Stimulated activated CD4-positive, alpha-beta T cell treated with anti-CD3 and anti-CD28 coated beads, TNF-alpha, amount 100 ng/mL, for 1 hour (primary cell): ENCODE results near the gene NBEAL1.
"Not testable (repeated sequence)": the region's sequence is repeated elsewhere in the genome, so short reads cannot be mapped to it uniquely, and the experiment has no call there.

ENCODE experiments used
- DNase-seq, 3 donors: peaks; one replicate each; pipeline ENCODE4 v3.0.0-alpha.2; 2020; ENCODE audit warnings: low read depth in 3 of 3, low spot score in 1 of 3

NBEAL1 gene

DNA sequence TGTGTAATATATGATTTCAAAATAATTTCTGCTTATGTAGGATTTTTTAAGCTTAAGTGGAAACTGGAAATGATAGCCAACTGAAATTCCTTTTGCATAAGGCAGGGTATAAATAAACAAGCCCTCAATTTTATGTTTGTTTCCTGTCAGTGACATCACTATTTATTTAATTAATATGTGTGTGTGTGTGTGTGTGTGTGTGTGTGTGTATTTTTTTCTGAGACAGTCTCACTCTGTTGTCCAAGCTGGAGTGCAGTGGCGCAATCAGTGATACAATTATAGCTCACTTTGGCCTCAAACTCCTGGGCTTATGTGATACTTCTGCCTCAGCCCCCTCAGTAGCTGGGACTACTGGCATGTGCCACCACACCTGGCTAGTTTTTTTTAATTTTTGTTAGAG lies 194.9 kb downstream of the NBEAL1 start:
- no peak for DNase-seq

- peak in 1 of 3 donors; percentile 5 for DNase-seq
These were observed 210.9 kb downstream of the NBEAL1 start for GRCh38 chr2:203225423-203226039.

DNA sequence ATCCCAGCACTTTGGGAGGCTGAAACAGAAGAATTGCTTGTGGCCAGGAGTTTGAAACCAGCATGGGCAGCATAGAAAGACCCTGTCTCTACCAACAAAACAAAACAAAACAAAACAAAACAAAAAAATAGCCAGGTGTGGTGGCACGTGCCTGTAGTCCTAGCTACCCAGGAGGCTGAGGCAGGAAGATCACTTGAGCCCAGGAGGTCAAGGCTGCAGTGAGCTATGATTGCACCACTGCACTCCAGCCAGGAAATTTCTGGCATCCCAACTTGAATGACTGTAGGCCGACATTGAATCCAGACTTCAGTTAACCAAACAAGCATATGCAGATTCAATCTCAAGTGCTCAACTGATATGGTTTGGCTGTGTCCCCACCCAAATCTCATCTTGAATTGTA lies 215.0 kb downstream of the NBEAL1 start:
- not testable (repeated sequence) for DNase-seq

DNA sequence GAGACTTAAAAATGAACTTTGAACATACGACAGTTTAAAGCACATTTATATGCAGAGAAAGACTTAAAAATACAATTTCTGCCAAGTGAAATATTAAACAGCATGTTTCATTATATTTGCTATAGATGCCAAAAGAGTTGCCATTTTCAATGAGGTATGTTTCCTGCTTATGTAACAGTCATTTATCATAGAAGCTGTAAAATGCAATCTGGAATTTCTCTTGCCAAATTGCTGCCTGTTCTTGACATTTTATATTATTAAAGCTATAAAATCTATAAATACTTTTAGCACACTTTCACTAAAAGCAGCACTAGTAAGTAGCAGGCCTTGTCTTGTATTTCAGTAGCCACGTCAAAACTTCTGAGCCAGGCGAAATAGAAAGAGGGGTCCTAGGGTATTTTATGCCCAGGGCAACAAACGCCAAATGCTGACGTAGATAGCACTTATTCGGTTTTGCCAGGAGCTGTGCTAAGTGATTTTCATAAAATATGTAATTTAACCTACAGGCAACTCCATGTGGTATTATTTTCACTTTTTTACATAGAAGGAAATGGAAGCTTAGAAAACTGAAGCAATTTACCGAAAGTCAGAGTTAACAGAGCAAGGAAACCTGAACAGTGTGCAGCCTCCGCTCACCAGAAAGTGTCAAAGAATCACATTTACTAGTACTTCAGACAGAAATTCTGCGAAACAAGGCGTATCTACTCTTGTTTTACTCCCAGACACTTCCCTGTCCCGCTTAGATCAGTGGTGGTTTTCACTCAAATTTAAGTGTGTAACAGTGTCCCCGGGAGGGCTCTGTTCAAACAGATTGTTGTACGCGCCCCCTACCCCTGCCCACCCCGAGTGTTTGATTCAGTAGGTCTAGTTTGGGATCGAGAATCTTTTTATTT lies 222.9 kb downstream of the NBEAL1 start:
- DNase-seq = no peak

DNA sequence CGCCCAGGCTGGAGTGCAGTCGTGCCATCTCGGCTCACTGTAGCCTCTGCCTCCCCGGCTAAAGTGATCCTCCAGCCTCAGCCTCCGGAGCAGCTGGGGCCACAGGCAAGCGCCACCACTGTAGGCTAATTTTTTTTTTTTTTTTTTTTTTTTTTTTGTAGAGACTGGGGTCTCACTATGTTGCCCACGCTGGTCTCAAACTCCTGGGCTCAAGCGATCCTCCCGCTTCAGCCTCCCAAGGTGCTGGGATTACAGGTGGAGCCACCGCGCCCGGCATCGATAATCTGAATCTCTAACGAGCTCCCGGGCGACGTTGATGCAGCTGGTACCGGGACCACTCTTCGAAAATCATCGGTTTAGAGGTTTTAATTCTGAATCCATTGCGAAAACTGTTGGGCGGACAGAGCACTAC lies 223.6 kb downstream of the NBEAL1 start:
- DNase-seq = no peak

- peak; percentile 92 to 95 (median 93) for DNase-seq
These were observed 224.2 kb downstream of the NBEAL1 start, which contains the start of gene CYP20A1 for GRCh38 chr2:203238704-203239526. Gene CYP20A1 (plus strand): TSS chr2:203239018. CDS start chr2:203239063, 45 bp downstream.

- no peak for DNase-seq
These were observed 225.8 kb downstream of the NBEAL1 start for GRCh38 chr2:203240491-203240890.

DNA sequence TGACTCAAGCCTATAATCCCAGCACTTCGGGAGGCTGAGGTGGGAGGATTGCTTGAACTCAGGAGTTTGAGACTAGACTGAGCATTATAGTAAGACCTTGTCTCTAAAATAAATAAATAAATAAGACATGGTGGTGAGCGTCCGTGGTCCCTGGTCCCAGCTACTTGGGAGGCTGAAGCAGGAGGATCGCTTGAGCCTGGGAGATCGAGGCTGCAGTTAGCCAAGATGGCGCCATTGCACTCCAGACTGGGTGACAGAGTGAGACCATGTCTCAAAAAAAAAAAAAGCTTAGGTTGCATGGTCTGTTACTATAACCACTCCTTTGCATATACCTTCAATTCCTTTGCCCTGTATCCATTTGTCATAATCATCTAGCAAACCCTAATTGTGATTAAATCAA lies 227.8 kb downstream of the NBEAL1 start:
- DNase-seq = no peak

GRCh38 chr2:203246646-203247045 lies 232.0 kb downstream of the NBEAL1 start:
- no peak for DNase-seq

DNA sequence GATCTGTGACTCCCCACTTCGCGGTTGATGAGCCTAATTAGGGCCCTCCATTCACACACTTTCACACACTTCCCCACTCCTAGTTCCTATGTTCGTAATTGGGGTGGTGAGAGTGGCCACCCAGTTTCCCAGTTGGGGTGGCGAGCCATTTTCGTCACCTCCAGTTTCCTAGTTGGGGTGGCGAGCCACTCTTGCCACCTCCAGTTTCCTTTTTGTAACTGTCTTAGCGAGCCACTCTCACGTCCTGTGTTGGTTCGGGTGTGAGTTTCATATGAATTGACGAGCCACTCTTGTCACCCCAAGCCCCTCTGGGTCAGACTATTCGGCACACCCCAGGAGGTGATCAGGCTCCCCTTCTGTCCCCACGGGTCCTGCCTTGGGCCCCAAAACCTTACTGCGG lies 238.1 kb downstream of the NBEAL1 start:
- no peak for DNase-seq

- not testable (repeated sequence) for DNase-seq
These were observed 238.9 kb downstream of the NBEAL1 start for GRCh38 chr2:203253422-203254095.

DNA sequence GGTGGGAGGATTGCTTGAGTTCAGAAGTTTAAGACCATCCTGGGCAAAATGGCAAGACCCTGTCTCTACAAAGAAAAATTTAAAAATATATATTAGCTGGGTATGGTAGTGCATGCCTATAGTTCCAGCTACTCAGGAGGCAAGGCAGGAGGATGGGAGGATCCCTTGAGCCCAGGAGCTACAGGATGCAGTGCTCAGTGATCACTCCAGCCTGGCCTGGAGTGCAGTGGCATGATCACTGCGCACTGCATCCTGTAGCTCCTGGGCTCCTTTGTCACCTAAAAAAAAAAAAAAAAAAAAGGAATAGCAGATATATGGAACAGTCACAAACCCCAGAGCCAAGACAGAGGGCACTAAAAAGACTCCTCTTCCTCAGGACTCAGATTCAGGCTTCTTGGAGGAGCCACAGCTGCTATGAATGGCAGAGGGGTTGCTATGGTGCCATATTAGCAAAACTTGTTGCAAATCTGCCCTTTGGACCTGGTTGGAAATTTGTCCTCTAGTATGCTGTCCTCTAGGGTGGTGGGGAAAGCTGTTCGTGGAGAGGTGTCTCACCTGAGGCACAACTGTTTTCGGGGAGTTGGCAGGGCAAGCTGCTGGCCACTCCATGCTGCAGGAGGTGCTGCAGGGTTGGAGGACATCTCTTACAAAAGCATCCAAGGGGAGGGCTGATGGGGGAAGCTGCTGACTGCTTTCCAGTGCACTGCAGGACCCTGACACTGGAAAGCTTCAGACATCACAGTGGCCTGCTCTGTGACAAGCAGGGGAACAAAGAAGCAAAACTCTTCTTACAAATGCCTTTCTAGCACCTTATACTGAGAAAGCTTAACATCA lies 246.9 kb downstream of the NBEAL1 start:
- DNase-seq = no peak
